ENCODE data around the gene AGBL4. TPM values are rescaled to one million over a fixed set of nuclear protein-coding genes. Genes with fewer than 3 reads are reported as not detected.
"Not testable (repeated sequence)": the region's sequence is repeated elsewhere in the genome, so short reads cannot be mapped to it uniquely, and the experiment has no call there.

The AGBL4 gene
- total RNA-seq, 1 donor from 2014 or later = not detected

DNA sequence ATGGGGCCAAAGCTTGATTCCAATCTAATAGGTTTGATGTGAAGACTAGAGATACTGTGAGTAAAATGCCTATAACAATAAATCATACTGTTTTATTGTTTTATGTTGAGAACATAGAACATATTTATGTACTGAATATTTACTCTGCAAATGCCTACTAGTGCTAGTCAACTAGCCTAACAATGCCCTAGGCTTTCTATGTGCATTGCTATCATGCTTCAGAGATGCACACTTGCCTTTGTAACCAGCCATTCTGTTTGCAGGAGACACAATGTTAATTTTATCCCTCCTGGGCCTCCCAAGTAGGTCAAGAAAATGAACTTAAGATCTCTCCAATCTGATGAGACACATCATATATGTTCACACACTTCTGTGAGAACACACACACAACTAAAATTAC, 716.3 kb downstream of the AGBL4 start:
- DNase-seq (ENCODE audit: low read depth, low spot score) = no peak

DNA sequence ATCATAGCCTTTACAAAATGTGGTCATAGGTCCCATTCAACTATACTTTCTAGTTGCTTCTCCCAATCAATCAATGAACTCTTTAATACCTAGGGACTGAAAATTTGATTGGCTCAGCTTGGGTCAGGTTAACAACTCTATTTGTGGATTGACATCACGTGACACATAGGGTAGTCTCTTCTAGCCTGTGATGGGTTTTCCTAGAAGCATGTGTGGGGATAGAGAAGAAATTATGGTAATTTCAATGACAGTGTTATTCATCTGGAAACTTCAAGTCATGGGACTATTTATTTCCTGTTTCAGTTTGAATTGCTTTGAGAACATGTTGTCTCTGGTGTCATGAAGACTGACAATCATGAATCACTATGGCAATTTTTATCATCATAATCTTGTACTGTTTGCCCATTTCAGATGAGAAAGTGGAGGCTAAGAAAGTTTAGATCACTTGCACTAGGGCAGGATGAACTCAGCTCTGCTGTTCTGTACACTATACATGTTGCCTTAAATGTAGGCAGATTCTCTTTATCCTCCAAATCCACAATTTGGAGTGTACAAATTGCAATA, 717.2 kb downstream of the AGBL4 start:
- no peak for DNase-seq (ENCODE audit: low read depth, low spot score)

DNA sequence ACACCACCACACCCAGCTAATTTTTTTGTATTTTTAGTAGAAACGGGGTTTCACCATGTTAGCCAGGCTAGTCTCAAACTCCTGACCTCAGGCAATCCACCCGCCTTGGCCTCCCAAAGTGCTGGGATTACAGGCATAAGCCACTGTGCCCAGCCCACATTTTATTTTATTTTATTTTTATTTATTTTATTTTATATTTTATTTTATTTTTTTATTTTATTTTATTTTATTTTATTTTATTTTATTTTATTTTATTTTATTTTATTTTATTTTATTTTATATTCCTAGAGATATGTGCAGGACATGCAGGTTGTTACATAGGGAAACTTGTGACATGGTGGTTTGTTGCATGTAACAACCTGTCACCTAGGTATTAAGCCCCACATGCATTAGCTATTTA, 721.4 kb downstream of the AGBL4 start:
- not testable (repeated sequence) for DNase-seq (ENCODE audit: low read depth, low spot score)

DNA sequence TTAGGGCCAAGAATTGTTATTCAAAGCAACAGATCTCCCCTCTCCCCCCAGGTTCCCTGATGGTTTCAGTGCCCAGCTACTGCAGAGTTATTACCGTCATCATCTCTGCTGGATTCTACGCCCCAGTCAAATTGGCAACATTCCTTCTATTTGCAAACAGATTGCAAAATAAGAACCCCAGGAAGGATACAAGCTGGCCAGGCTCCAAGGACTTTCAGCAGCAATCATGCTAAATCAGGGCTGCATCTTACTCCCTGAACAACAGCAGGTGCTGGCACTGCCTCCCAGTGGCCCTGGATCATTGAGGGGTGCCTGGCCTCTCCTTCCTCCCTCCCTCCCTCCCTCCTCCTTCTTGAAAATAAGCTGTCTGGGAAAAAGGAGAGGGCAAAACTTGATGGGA, 725.5 kb downstream of the AGBL4 start:
- DNase-seq (ENCODE audit: low read depth, low spot score) = no peak

DNA sequence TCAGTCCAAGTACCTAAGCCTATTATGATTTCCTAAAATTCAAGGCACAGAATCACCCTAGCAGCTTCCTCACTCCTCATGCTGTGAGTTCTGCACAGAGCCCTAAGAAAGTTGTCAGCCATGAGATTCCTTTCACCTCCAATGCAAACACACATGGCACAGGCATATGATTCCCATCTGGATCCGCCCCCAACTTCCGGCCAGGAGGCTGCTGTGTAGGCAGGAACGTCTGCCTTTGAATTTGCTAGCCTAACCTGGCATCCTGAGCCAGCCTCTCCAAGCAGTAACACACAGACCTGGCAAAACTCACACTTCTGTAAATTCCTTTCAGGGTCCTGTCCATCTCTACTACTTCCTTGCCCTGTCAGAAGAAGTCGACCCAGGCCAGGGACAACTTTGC, 726.0 kb downstream of the AGBL4 start:
- no peak for DNase-seq (ENCODE audit: low read depth, low spot score)

DNA sequence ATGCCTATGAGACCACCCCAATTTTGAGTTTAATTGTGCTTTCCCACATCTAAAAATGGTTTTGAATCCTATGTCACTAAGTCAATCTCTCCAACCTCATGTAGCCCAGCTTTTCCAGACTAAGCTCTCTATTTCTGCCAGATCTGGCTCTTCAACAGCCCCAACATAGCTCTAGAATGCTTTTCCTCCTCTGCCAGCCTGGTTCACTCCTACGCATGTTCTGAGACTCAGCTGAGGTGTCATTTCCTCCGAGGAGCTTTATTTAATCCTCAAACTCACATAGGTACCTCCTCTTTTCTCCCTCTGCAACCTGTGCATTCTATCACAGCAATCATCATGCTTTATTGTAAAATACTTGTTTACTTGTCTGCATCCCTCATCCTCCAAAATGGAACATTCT, 729.2 kb downstream of the AGBL4 start:
- no peak for DNase-seq (ENCODE audit: low read depth, low spot score)

DNA sequence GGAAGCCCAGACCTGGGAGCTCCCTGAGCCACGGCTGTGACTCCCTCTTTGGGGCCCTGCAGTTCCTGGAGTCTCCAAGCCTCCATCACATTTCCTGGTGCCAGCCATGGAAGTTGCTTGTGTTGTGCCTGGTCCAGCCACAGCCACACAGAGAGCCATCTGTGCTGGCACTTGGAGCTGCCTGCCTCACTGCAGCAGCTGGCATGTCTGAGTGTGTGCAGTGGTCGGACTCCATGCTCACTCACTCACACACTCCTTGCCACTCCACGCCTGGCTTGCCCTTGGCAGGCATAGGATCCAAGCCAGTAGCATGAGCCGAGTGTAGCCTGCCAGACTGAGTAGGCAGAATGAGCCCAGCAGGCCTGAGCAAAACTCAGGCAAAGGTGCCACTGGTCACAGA, 730.7 kb downstream of the AGBL4 start:
- no peak for DNase-seq (ENCODE audit: low read depth, low spot score)

DNA sequence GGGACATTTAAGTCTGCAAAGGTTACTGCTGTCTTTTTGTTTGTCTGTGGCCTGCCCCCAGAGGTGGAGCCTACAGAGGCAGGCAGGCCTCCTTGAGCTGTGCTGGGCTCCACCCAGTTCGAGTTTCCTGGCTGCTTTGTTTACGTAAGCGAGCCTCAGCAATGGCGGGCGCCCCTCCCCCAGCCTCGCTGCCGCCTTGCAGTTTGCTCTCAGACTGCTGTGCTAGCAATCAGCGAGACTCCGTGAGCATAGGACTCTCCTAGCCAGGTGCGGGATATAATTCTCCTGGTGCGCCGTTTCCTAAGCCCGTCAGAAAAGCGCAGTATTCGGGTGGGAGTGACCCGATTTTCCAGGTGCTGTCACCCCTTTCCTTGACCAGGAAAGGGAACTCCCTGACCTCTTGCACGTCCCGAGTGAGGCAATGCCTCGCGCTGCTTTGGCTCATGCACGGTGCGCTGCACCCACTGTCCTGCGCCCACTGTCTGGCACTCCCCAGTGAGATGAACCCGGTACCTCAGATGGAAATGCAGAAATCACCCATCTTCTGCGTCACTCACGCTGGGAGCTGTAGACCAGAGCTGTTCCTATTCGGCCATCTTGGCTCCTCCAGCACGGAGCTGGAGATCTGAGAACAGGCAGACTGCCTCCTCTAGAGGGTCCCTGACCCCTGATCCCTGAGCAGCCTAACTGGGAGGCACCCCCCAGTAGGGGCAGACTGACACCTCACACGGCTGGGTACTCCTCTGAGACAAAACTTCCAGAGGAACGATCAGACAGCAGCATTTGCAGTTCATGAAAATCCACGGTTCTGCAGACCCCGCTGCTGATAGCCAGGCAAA, 766.3 kb downstream of the AGBL4 start:
- DNase-seq (ENCODE audit: low read depth, low spot score) = not testable (repeated sequence)

DNA sequence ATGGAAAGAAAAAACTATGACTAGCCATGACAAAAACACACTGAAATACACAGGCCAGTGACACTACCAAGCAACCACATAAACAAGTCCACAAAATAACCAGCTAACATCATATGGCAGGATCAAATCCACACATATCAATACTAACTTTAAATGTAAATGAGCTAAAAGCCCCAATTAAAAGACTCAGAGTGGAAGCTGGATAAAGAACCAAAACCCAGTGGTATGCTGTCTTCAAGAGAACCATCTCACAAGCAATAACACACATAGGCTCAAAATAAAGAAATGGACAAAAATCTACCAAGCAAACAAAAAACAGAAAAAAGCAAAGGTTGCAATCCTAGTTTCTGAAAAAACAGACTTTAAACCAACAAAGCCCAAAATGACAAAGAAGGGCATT, 770.8 kb downstream of the AGBL4 start:
- DNase-seq (ENCODE audit: low read depth, low spot score) = no peak

DNA sequence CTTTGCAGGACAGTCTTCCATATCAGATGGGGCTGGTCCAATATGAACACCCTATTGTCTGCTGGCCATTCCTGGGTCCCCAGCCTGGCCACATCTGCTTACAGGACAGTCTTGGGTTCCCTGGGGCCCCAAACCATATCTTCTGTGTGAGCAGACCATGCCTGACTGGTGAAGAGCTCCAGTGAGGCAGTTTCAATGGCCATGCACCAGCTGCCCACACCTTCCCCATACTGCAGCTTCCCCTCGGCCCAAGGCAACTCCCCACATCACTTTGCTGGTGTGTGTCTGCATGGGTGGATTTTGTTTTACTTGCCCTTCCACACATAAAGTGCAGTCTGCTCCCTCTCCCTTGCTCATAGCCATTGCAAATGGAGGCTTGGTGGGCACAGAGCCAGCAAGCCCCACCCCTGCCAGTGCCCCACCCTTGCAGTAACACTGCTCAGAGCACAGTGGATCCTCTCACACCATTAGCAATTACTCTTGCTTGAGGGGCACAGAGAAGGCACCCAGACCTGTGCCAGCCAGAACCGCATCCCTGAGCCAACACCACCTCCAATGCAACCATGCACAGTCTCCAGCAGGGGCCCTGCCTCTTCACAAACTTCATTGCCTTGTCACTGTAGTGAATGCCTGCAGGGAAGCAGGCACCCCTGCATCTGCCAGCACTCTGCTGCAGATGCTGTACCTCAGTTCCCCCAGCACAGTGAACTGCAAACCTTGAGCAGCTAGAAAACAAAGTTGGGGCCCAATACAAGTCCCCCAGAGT, 772.6 kb downstream of the AGBL4 start:
- no peak for DNase-seq (ENCODE audit: low read depth, low spot score)

DNA sequence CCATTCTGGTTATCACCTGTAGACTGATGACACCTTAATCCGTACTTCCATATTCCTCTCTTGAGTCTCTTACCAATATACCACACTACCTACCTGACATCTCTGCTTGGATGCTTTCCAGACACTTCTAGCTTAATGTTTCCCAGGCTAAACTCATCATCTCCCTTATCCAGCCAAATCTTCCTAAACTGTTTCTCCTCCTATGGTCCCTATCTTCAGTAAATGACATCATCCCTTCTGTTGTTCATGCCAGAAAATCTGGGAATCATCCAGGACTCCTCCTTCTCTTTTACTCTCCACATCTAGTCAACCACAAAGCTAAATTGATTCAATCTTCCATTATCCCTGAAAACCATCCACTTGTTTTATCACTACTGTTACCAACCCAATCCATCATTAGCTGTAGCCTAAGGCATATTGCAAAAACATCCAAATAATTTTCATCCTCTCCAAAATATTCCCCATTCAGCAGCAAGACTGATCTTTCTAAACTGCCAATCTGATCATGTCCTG, 783.0 kb downstream of the AGBL4 start:
- DNase-seq (ENCODE audit: low read depth, low spot score) = no peak

DNA sequence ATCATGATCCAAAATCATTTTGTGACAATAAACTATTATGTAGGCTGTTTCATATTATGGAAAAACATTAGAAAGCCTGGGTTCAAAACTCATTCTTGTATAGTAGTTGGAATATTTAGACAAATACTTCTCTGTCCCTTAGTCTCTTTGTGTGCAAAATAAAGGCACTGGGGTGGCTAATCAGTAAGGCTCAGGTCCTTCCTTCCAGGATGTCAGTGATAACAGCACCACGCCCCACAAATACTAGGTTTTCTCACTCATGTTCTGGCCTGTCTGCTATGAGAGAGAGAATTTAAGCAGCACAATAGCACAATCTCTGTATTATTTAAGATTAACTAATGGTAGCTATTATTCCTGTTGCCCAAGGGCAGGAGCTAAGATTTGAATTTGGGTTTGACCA, 788.8 kb downstream of the AGBL4 start:
- DNase-seq (ENCODE audit: low read depth, low spot score) = no peak

DNA sequence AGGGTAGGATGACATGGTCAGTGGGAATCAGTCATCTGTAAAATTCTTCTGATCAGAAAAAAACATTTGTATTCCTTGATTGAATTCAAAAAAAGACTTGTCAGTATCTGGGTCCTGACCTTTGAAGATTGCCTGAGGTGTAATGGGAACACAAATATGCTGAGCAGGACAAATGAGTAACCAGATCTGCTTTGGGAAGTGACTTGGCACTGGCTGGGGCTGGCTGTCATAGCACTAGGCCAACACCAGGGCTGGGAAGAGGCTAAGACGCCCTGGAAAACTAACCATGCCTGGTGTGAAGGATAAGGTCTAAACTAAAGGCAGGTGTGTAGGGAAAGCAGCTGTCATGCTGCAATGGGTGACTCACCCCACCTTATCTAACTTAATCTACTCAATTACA, 794.2 kb downstream of the AGBL4 start:
- no peak for DNase-seq (ENCODE audit: low read depth, low spot score)

DNA sequence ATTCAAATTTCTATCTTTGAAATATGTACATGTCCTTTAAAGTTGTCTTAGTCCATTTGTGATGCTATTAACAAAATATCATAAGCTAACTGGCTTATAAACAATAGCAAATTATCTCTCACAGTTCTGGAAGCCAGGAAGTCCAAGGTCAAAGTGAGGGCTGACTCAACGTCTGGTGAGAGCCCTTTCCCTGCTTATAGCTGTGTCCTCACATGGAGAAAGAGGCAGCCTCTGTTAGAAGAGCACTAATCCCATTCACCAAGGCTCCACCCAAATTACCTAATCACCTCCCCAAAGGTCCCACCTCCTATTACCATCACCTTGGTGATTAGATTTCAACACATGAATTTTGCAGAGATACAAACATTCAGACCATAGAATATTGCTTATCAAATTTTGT, 797.0 kb downstream of the AGBL4 start:
- DNase-seq (ENCODE audit: low read depth, low spot score) = no peak

DNA sequence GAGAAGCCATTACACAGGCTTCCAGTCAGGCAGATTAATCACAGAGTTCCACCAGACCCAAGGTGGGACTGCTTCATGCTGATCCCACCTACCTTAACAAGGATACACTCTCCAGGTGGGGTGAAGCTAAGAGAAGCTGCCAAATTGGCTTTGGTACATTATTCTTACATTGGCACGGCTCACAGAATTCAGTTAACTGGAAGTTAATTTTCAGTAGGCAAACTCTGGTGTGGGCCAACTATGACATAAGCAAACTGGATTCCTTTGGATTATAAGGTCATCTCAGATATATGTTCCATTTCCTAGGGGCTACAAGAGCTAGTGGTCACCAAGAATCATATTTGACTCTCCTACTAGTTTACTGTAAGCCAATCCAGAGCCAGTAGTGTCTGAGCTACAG, 798.3 kb downstream of the AGBL4 start:
- no peak for DNase-seq (ENCODE audit: low read depth, low spot score)

DNA sequence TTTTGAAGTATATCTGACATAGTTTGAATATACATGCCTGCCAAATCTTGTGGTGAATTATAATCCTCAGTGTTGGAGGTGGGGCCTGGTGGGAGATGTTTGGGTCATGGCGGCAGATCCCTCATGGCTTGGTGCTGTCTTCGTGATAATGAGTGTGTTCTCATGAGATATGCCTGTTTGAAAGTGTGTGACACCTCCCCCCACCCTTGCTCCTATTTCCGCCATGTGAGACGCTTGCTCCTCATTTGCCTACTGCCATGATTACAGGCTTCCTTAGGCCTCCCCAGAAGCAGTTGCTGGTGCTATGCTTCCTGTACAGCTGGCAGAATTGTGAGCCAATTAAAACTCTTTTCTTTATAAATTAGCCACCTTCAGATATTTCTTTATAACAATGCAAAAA, 810.5 kb downstream of the AGBL4 start:
- no peak for DNase-seq (ENCODE audit: low read depth, low spot score)

DNA sequence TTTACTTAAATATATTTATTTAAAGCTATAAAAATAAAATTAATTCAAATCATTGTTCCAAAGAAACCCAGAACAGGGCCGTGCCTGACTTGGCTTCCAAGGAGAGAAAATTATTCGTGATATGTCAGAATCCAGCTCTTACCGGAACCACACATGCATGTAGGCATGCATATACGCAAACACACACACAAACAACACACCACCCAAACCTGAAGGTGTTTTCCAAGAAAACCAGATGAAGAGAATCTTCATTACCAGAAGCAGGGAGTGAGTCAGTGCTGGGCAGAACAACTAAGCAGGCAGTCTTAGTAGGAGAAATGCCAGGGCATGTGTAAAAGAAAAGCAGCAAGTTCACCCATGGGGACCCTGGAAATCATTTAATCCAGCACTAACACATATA, 815.0 kb downstream of the AGBL4 start:
- no peak for DNase-seq (ENCODE audit: low read depth, low spot score)

DNA sequence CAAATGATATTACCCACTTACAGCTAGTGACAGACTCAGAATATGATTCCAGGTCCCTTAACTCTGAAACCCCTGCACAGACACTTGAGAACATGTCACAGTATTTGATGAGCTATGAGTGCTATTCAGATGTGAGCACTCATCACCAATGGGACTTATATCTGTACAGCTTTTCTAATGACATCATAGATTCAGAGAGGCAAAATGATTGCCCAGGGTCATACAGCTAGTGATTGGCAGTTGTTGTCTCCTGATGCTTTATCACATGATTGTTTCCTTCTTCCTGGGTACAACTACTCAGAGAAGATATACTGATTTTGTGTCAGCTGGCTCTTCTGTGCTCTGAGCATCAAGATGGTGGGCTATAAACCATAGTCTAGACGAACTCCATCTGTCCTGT, 819.0 kb downstream of the AGBL4 start:
- no peak for DNase-seq (ENCODE audit: low read depth, low spot score)

DNA sequence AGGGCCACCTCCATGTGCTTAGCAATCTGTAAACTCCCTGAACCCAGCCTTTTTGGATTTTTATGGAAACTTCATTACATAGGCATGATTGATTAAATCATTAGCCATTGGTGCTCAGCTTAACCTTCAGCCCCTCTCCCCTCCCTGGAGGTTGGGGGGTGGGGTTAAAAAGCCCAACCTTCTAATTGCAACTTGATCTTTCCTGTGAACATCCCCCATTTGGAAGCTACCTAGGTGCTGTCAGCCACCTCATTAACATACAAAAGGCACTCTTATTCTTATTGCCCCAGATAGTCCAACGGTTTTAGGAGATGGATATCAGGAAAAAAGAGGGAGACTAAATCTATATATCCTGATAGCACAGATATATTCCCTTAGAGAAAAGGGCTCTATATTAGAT, 823.0 kb downstream of the AGBL4 start:
- no peak for DNase-seq (ENCODE audit: low read depth, low spot score)

DNA sequence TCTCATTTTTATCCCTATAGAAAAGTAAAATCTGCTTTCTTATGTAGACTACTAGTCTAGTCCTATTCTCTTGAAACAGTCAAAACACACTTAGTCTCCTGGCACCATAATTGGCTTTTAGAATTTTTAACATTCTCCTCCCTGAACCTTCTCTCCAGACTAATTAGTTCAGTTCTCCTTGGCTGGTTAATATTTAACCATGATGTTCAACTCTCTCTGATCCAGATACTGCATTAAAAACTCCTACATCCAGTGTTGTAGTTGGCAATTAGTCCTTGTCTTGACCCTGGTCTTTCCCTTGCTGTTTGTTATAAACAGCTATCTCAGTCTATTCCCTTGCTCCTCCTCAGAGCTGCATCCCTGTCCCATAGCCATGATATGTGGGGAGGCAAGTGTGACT, 824.2 kb downstream of the AGBL4 start:
- DNase-seq (ENCODE audit: low read depth, low spot score) = no peak

DNA sequence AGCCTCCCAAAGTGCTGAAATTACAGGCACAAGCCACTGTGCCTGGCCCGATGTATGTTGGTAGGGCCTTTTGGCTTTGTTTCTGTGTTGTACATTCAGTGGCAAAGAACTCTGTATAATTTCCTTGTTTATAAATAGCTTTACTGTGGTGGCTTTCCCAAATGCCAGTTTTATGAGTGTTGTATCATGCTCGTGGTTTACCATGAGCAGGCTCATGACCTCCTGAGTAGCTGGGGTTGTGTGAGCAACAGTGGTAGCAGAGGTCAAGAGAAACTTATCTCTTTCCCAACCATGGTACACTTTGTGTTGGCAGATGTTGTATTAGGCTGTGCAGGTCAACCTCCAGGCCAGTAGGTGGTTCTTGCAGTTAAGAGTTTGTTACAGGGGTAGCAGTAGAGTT, 826.7 kb downstream of the AGBL4 start:
- DNase-seq (ENCODE audit: low read depth, low spot score) = no peak

DNA sequence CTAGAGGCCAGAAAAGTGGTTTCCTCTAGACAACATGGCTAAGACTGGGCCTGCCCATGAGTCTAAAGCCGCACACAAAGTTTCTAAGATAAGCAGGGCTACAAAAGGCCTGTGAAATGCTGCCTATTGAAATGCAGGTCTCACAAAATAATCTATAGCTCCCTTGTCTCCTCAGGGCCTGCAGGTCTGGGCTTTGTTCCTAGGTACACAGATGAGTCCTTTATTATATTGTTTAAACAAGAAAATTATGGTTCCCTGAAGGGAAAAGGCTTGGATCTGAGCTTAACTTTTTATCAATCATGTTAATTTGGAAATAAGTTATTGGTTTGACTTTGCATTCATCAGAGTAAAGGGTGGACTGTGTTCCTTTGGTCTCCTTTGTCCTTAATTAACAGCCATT, 833.6 kb downstream of the AGBL4 start:
- DNase-seq (ENCODE audit: low read depth, low spot score) = no peak
